Activated CD4-positive, alpha-beta T cell treated with anti-CD3 and anti-CD28 coated beads, Interleukin-2, amount 10 ng/mL, durations not matched to agents 7 days and 5 days (primary cell): ENCODE measurements around the gene FSTL4. TPM values are rescaled to one million over a fixed set of nuclear protein-coding genes. Genes with fewer than 3 reads are reported as not detected.

Experiments
- CTCF ChIA-PET: fragments of 350-600 bp; sonication (Branson Sonifier 250); formaldehyde crosslinking; loops from one replicate; lab custom pipeline; 2021; ENCODE audit warnings: antibody characterized with exemption; lab: Charles Lee
- POLR2A ChIA-PET: fragments of 350-600 bp; sonication (Branson Sonifier 250); formaldehyde crosslinking; loops from one replicate; lab custom pipeline; 2021; ENCODE audit warnings: antibody characterized with exemption; lab: Charles Lee
- DNase-seq: peaks from one replicate; pipeline ENCODE4 v3.0.0-alpha.2; 2020
- H3K27ac Mint-ChIP-seq: one replicate; pipeline ENCODE4 v1.8.0; 2021; ENCODE audit warnings: mild to moderate bottlenecking, moderate library complexity, mixed read lengths
- H3K27me3 Mint-ChIP-seq: one replicate; pipeline ENCODE4 v1.8.0; 2021; ENCODE audit warnings: mixed read lengths
- H3K36me3 Mint-ChIP-seq: one replicate; pipeline ENCODE4 v1.8.0; 2021; ENCODE audit warnings: low read depth, mixed read lengths
- H3K4me1 Mint-ChIP-seq: one replicate; pipeline ENCODE4 v1.8.0; 2021; ENCODE audit warnings: mixed read lengths
- H3K4me3 Mint-ChIP-seq: one replicate; pipeline ENCODE4 v1.8.0; 2021; ENCODE audit warnings: mild to moderate bottlenecking, moderate library complexity, mixed read lengths
- H3K9me3 Mint-ChIP-seq: one replicate; pipeline ENCODE4 v1.8.0; 2021; ENCODE audit warnings: mixed read lengths
- total RNA-seq, 2 experiments: library from RNA; stranded (reverse); gene quantifications; one replicate each; pipeline ENCODE4 v1.2.3, GENCODE V29; 2021

FSTL4 gene
- total RNA-seq, 2 experiments from 2014 or later = not detected

DNA sequence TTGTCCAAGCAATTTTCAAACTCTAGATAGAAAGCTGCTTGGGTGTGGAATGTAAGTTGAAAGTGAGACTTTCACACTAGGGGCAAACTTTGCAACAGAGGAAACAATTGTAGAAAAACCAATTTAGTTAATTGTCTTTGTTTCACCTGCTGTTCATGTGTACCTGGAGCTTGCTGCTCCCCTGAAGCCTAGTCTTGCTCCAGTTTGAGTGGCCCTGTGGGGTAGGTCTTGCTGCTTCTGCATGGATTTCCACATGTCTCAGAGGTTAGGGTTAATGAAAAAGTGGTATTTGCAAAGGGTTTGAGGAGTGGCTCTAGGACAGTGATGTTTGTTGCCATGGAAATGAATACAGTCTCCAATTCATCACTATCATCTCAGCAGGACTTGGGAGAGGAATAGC, 182.2 kb downstream of the FSTL4 start:
- H3K4me1 Mint-ChIP-seq = no peaks in the 10 kb centered on the region
- peaks cover 18% of the 10 kb centered on the region for H3K27me3 Mint-ChIP-seq
- H3K4me3 Mint-ChIP-seq = no peak overlapping the region
- H3K9me3 Mint-ChIP-seq = no peaks in the 10 kb centered on the region
- ChIA-PET CTCF (interaction anchor here (1.3 kb wide), 1 partner anchor 9 kb away, joined by 4 read pairs; no protein-coding TSS in a partner anchor), POLR2A (no interaction called here)
- H3K36me3 Mint-ChIP-seq = no peaks in the 10 kb centered on the region
- H3K27ac Mint-ChIP-seq = no peak overlapping the region
- DNase-seq = no peak

DNA sequence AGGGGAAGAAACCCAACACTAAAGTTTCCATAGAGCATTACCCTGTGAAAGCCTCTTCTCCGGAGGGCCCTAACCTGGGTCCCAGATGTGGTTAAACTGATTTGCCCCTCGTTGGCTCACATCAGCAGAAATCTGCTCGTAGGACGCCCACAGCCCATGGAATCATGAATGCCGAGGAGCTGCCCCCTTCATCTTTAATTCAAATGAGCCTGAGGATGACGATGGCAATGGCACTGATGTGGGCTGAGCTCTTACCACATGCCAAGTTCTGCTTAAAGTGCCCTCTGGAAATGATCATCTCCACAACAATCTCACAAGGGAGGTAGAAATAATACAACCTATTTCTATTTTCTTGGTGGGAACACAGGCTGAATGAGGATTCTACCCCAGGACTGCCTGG, 183.3 kb downstream of the FSTL4 start:
- POLR2A ChIA-PET = no interaction called here
- DNase-seq = no peak
- no peaks in the 10 kb centered on the region for H3K9me3 Mint-ChIP-seq
- no peak overlapping the region for H3K27ac Mint-ChIP-seq
- H3K27me3 Mint-ChIP-seq = peaks cover 17% of the 10 kb centered on the region
- no peak overlapping the region for H3K4me3 Mint-ChIP-seq
- peaks cover 1% of the 10 kb centered on the region for H3K4me1 Mint-ChIP-seq
- H3K36me3 Mint-ChIP-seq = no peaks in the 10 kb centered on the region
- CTCF ChIA-PET = interaction anchor here (1.2 to 1.3 kb wide), 2 partner anchors 8 to 441 kb away, joined by 3 to 4 read pairs; no protein-coding TSS in a partner anchor

DNA sequence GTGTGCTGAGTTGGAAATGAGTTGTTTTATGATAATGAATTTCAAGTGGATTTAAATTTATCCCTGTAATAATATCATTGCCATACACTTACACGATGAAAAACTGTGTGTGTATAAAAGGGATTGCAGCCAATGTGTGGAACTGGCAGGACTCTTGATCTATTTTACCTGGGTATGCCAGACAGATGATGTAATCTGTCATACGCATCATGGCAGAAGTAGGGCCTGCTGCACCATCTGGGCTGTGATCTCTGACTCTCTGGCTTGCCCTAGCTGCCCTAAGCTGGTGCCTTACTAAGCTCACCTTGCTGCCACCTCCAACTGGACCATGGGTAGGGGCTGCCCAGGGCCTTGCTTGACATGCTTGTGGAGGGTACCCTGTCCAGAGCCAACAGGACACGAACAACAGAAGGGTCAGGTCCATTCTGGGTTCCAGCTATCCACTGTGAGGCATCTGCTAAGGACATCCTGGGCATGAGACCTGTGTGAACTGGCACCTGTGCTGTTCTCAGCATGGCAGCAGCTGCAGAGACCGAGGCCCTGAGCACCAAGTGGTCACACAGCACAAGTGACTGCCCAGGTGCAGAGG, 184.2 kb downstream of the FSTL4 start:
- H3K4me3 Mint-ChIP-seq = no peak overlapping the region
- H3K27ac Mint-ChIP-seq = no peak overlapping the region
- peaks cover 10% of the 10 kb centered on the region for H3K27me3 Mint-ChIP-seq
- no peaks in the 10 kb centered on the region for H3K36me3 Mint-ChIP-seq
- POLR2A ChIA-PET = no interaction called here
- peaks cover 9% of the 10 kb centered on the region for H3K4me1 Mint-ChIP-seq
- no peak for DNase-seq
- H3K9me3 Mint-ChIP-seq = no peaks in the 10 kb centered on the region
- CTCF ChIA-PET = interaction anchor here (1.2 to 1.4 kb wide), 2 partner anchors 10 to 442 kb away, joined by 3 to 6 read pairs; no protein-coding TSS in a partner anchor

DNA sequence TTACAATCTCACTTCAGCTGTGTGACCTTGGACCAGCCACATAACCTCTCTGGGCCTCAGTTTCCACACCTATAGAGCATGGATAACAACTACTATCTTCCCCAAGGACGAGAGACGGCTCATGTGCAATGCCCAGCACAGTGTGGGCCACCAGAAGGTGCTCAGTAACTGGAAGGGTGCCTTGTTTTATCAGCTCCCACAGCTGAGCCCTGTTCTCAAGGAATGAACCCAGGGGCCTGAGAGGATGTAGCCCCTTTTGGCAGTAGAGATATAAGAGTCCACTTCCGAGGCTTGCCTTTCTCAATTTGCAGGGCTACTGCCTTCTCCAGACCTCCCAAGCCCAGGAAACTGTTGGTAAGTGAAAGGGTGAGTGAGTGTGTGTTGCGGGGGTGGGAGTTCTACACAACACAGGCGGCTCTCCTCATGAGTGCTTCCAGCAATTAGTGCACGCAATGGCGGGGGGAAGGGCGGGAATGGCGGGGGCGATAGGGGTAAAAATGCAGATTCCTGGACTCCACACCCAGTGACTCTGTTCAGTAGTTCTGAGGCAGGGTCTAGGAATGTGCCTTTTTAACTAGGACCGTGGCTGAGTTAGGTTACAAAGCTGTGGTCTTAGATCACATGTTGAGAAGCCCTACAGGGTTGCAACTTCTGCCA, 185.1 kb downstream of the FSTL4 start:
- peaks cover 10% of the 10 kb centered on the region for H3K27me3 Mint-ChIP-seq
- DNase-seq = no peak

DNA sequence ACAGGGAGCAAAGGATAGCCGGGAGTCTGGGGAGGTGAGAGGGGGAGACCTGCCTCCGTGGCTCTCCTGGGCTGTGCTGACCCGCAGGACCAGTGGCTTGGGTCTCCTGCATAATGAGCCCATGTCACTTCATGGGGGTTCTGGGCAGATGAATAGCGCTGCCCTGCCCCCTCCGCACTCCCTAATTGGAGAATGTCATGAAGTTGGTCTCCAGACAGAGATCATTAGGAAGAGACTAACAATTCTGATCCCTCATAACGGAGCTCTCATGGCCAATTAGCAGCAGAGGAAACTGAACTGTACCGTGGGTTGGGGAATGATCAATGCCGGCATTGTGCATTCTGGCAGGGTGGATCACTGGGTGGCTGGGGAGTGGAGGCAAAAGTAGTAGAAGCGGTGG, 186.1 kb downstream of the FSTL4 start:
- peaks cover 11% of the 10 kb centered on the region for H3K27me3 Mint-ChIP-seq
- CTCF ChIA-PET = interaction anchor here (1.1 kb wide), 1 partner anchor 13 kb away, joined by 3 read pairs; no protein-coding TSS in a partner anchor
- no peaks in the 10 kb centered on the region for H3K36me3 Mint-ChIP-seq
- H3K9me3 Mint-ChIP-seq = no peaks in the 10 kb centered on the region
- DNase-seq = no peak
- no peak overlapping the region for H3K27ac Mint-ChIP-seq
- POLR2A ChIA-PET = no interaction called here
- peaks cover 9% of the 10 kb centered on the region for H3K4me1 Mint-ChIP-seq
- H3K4me3 Mint-ChIP-seq = no peak overlapping the region

More for the DNA sequence above, 185.1 kb downstream of the FSTL4 start:
- ChIA-PET POLR2A (no interaction called here), CTCF (interaction anchor here (1.4 kb wide), 1 partner anchor 10 kb away, joined by 6 read pairs; no protein-coding TSS in a partner anchor)
- Mint-ChIP-seq H3K36me3 (no peaks in the 10 kb centered on the region), H3K27ac (no peak overlapping the region), H3K9me3 (no peaks in the 10 kb centered on the region), H3K4me3 (no peak overlapping the region), H3K4me1 (peaks cover 9% of the 10 kb centered on the region)

DNA sequence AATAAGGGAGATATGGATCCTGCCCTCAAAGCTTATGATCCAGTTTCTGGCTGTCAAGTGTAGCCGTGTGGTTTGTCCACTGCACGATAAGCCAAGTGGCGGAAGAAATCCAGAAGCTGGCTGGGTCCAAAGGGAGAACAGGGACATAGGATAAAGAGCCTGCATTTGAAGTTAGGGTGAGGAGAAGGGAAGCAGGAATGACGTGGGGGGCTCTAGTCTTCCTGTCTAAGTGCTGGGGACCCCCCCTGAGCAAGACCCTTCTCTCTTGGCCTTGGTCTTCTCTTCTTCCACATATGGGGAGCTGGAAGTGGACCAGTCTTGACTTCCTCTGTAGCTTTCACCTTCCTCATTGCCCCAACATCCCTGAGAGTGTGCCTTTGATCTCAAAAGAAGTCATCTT, 186.6 kb downstream of the FSTL4 start:
- Mint-ChIP-seq H3K4me3 (no peak overlapping the region), H3K9me3 (no peaks in the 10 kb centered on the region), H3K36me3 (no peaks in the 10 kb centered on the region), H3K27ac (no peak overlapping the region), H3K4me1 (peaks cover 9% of the 10 kb centered on the region), H3K27me3 (peaks cover 6% of the 10 kb centered on the region)
- POLR2A ChIA-PET = no interaction called here
- DNase-seq = no peak
- CTCF ChIA-PET = interaction anchor here (1.0 to 1.1 kb wide), 2 partner anchors 9 to 14 kb away, joined by 3 read pairs; no protein-coding TSS in a partner anchor

DNA sequence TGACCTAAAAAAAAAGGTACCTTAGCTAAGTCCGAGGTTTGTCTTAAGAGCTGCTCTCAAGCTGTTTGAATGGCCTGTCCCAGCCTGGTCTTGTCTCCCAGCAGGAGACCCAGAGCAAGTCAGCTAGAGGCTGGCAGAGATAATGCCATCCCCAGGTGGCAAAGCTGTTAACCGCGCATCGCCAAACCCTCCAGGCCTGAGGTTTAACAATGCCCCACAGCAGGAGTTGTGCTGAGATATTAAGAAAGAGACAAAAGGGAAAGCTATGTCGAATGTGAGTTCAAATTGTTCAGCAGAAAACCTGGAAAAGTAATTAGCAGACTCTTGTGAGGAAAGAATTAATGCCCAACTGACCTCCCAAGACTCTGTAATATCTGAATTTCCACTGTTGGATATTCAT, 187.1 kb downstream of the FSTL4 start:
- Mint-ChIP-seq H3K36me3 (no peaks in the 10 kb centered on the region), H3K27ac (no peak overlapping the region), H3K4me3 (no peak overlapping the region), H3K4me1 (peaks cover 9% of the 10 kb centered on the region), H3K9me3 (no peaks in the 10 kb centered on the region), H3K27me3 (peaks cover 3% of the 10 kb centered on the region)
- CTCF ChIA-PET = interaction anchor here (0.6 to 1.9 kb wide), 4 partner anchors 9 to 26 kb away, joined by 3 to 4 read pairs (median 3); no protein-coding TSS in a partner anchor
- DNase-seq = no peak
- POLR2A ChIA-PET = no interaction called here

DNA sequence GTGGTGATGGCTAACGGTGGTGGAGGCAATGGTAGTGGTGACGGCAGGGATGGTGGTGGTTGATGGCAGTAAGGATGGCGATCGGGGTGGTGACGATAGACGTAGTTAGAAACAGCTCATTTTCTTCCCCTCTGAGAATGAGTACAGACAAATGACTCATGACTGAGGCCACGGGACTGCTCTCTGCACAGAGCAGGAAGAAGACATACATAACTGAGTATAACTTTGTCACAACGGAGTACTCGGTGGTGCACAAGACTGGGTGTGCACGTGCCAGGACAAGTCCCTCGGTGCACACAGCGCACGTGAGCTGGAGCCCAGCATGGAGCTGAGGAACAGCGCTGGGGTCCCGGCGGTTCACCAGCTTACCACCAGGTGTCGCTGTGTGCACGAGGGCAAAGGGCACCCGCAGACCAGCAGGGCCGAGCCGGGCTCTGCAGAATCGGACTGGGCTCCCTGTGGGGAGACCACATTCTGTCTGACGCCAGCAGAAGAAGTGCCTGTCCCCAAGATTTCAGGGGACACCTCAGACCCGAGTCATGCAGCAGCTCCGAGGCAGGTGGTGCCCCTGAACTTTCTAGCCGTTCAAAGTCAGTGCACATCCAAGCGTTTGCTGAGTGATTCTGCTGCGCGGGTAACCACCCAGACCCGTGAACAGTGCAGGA, 188.6 kb downstream of the FSTL4 start:
- no peaks in the 10 kb centered on the region for H3K9me3 Mint-ChIP-seq
- peak; percentile 73 for DNase-seq
- H3K4me3 Mint-ChIP-seq = no peak overlapping the region
- CTCF ChIA-PET = interaction anchor here (0.7 to 1.9 kb wide), 13 partner anchors 10 to 515 kb away, joined by 3 to 11 read pairs (median 4); no protein-coding TSS in a partner anchor
- peaks cover 9% of the 10 kb centered on the region for H3K4me1 Mint-ChIP-seq
- POLR2A ChIA-PET = no interaction called here
- H3K36me3 Mint-ChIP-seq = no peaks in the 10 kb centered on the region
- H3K27ac Mint-ChIP-seq = no peak overlapping the region
- H3K27me3 Mint-ChIP-seq = peaks cover 3% of the 10 kb centered on the region

DNA sequence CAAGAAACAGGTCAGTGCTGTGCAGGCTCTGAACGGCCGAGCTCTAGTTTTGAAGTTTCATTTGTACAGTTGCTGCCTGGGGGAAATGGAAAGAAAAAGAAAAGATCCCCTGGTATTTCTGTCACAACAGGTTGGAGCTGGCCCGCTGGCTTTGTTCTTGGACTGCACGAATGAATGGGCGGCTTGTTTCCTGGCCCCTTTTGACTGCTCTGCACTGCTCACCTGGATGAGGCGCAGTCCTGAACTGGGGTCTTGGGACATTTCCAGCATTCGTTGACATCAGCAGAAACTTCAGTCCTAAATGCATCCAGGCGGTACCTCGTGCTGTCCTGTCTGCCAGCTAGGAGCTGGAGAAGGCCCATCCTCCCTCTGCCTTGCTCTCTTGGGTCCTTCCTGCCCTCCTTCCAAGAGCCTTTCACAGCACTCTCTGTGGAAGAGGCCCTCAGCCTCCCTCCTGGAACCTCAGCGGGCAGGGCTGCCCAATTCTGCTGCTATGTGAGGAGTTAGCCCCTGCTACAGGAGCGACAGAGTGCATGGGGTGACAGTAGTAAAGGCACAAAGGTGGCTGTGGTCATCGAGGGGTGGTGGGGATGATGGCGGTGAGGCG, 189.2 kb downstream of the FSTL4 start:
- CTCF ChIA-PET = interaction anchor here (0.7 to 1.9 kb wide), 13 partner anchors 9 to 516 kb away, joined by 3 to 11 read pairs (median 4); no protein-coding TSS in a partner anchor
- POLR2A ChIA-PET = no interaction called here
- Mint-ChIP-seq H3K27ac (no peak overlapping the region), H3K9me3 (no peaks in the 10 kb centered on the region), H3K4me1 (peaks cover 9% of the 10 kb centered on the region), H3K4me3 (no peak overlapping the region), H3K36me3 (no peaks in the 10 kb centered on the region), H3K27me3 (peaks cover 6% of the 10 kb centered on the region)
- DNase-seq = no peak

DNA sequence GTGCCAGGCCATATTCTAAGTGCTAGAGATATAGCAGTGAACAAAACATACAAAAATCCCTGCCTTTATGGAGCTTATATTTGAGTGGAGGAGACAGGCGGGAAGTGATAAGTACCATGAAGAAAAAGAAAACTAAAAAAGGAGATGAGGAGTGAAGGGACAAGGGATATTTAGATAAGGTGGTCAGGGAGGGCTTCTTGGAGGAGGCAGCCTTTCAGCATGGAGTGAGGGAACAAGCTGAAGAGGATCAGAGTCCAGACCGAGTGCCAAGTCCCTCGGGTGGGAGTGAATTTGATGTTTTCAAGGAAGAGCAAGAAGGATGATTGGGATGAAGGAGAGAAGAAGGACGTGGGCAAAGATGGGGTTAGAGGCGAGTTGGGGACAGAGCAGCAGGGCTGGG, 190.5 kb downstream of the FSTL4 start:
- ChIA-PET POLR2A (interaction anchor here (0.6 kb wide), 1 partner anchor 80 kb away, joined by 4 read pairs; no protein-coding TSS in a partner anchor), CTCF (interaction anchor here (0.5 to 1.6 kb wide), 4 partner anchors 8 to 502 kb away, joined by 3 to 4 read pairs (median 4); no protein-coding TSS in a partner anchor)
- Mint-ChIP-seq H3K4me1 (peaks cover 9% of the 10 kb centered on the region), H3K9me3 (no peaks in the 10 kb centered on the region), H3K27me3 (peaks cover 14% of the 10 kb centered on the region), H3K4me3 (no peak overlapping the region), H3K27ac (no peak overlapping the region), H3K36me3 (no peaks in the 10 kb centered on the region)
- no peak for DNase-seq

DNA sequence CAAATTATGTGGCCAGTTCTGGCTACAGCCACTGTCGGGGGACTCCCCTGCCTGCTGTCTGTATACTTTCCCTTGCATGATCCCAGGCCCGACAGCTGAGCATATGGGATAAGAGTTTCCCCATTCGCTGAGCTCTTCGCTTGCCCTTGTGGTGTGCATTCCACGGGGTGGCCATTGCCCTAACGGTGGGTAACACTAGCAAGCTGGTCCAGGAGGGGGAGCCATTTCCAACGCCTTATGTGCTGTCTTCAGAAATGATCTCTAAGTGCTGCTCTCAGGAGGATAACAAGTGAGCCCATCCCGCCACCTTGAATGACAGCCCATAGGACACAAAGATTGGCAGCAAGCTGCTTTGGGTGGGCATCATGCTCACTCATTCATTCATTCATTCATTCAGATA, 190.9 kb downstream of the FSTL4 start:
- no peak overlapping the region for H3K27ac Mint-ChIP-seq
- H3K4me3 Mint-ChIP-seq = no peak overlapping the region
- DNase-seq = peak; percentile 19
- ChIA-PET POLR2A (interaction anchor here (0.6 kb wide), 1 partner anchor 79 kb away, joined by 4 read pairs; no protein-coding TSS in a partner anchor), CTCF (interaction anchor here (0.8 to 1.6 kb wide), 3 partner anchors 8 to 501 kb away, joined by 3 to 4 read pairs (median 3); no protein-coding TSS in a partner anchor)
- no peaks in the 10 kb centered on the region for H3K9me3 Mint-ChIP-seq
- H3K27me3 Mint-ChIP-seq = peaks cover 18% of the 10 kb centered on the region
- H3K4me1 Mint-ChIP-seq = peaks cover 9% of the 10 kb centered on the region
- H3K36me3 Mint-ChIP-seq = no peaks in the 10 kb centered on the region
